HEK293 (cell line): ENCODE results near the gene DPH2.

Source experiments
- CTCF ChIA-PET: fragments of 350-600 bp; formaldehyde crosslinking; extraction: SDS; loops from one replicate; lab custom pipeline; 2021; ENCODE audit warnings: antibody characterized with exemption; lab: Yijun Ruan, JAX
- POLR2A ChIA-PET: fragments of 300-600 bp; formaldehyde crosslinking; extraction: SDS; loops from one replicate; lab custom pipeline; 2020; ENCODE audit warnings: antibody characterized with exemption, inconsistent platforms; lab: Yijun Ruan, JAX
- H3K27ac ChIP-seq: fragments of 200-500 bp; sonication (Bioruptor generic); 2 replicates; pipeline ENCODE4 v1.5.1; 2014; ENCODE audit warnings: low read depth, low read length, control low read depth, inconsistent platforms; ENCODE audit errors: extremely low read depth
- H3K36me3 ChIP-seq, 2 experiments: fragments of 200-500 bp in 1 of 2; sonication (Bioruptor generic) in 1 of 2; 1 replicate in 1 of 2; 2 replicates in 1 of 2; pipeline ENCODE4 v1.5.1; 2014 to 2017; ENCODE audit warnings: inconsistent platforms in 2 of 2, low read length in 2 of 2; ENCODE audit not compliant: control insufficient read depth in 2 of 2, insufficient read depth in 1 of 2
- H3K4me1 ChIP-seq: fragments of 200-500 bp; sonication (Bioruptor generic); 2 replicates; pipeline ENCODE4 v1.5.1; 2014; ENCODE audit warnings: mild to moderate bottlenecking, low read length, inconsistent platforms; ENCODE audit not compliant: control insufficient read depth, insufficient read depth
- H3K4me3 ChIP-seq: 2 replicates; pipeline ENCODE4 v1.5.1; 2011; ENCODE audit warnings: low read depth, mild to moderate bottlenecking, control low read depth, low read length, moderate library complexity
- H3K9me3 ChIP-seq: fragments of 200-500 bp; sonication (Bioruptor generic); 2 replicates; pipeline ENCODE4 v1.5.1; 2014; ENCODE audit warnings: low read depth, low read length, inconsistent platforms; ENCODE audit not compliant: control insufficient read depth, insufficient read depth
- ATF2 ChIP-seq: fragments of 450-650 bp; formaldehyde crosslinking; IDR thresholded peaks from 2 replicates; pipeline ENCODE4 v1.5.1; 2016; ENCODE audit warnings: missing biosample characterization, missing genetic modification characterization, low read depth
- EGR2 ChIP-seq: fragments of 450-650 bp; formaldehyde crosslinking; IDR thresholded peaks from 2 replicates; pipeline ENCODE4 v1.5.1; 2016; ENCODE audit warnings: low read depth, missing biosample characterization, missing genetic modification characterization
- KLF1 ChIP-seq: fragments of 450-650 bp; formaldehyde crosslinking; IDR thresholded peaks from 2 replicates; pipeline ENCODE4 v1.5.1; 2016; ENCODE audit warnings: missing biosample characterization, missing genetic modification characterization
- KLF17 ChIP-seq: fragments of 450-650 bp; formaldehyde crosslinking; IDR thresholded peaks from 2 replicates; pipeline ENCODE4 v1.5.1; 2016; ENCODE audit warnings: missing biosample characterization, missing genetic modification characterization
- PRDM1 ChIP-seq: fragments of 450-650 bp; formaldehyde crosslinking; IDR thresholded peaks from 2 replicates; pipeline ENCODE4; 2016; ENCODE audit warnings: missing biosample characterization, missing genetic modification characterization
- WT1 ChIP-seq: fragments of 450-650 bp; formaldehyde crosslinking; IDR thresholded peaks from 2 replicates; pipeline ENCODE4 v1.5.1; 2016; ENCODE audit warnings: missing biosample characterization, missing genetic modification characterization
- ZFHX2 ChIP-seq: fragments of 450-650 bp; formaldehyde crosslinking; conservative IDR thresholded peaks from 2 replicates; pipeline ENCODE4 v1.5.1; 2016; ENCODE audit warnings: missing biosample characterization, missing genetic modification characterization
- ZNF132 ChIP-seq: fragments of 450-650 bp; formaldehyde crosslinking; IDR thresholded peaks from 2 replicates; pipeline ENCODE4 v1.5.1; 2017; ENCODE audit warnings: missing biosample characterization, missing genetic modification characterization, borderline replicate concordance
- ZNF311 ChIP-seq: fragments of 450-650 bp; formaldehyde crosslinking; IDR thresholded peaks from 2 replicates; pipeline ENCODE4 v1.5.1; 2017; ENCODE audit warnings: missing biosample characterization, missing genetic modification characterization, borderline replicate concordance
- ZNF37A ChIP-seq: fragments of 450-650 bp; IDR thresholded peaks from 2 replicates; pipeline ENCODE4 v1.5.1; 2018; ENCODE audit warnings: missing biosample characterization, missing genetic modification characterization
- ZNF394 ChIP-seq: fragments of 450-650 bp; formaldehyde crosslinking; IDR thresholded peaks from 2 replicates; pipeline ENCODE4 v1.5.1; 2016; ENCODE audit warnings: missing biosample characterization, missing genetic modification characterization, mild to moderate bottlenecking, moderate library complexity, borderline replicate concordance
- ZNF398 ChIP-seq: fragments of 450-650 bp; formaldehyde crosslinking; IDR thresholded peaks from 2 replicates; pipeline ENCODE4 v1.5.1; 2017; ENCODE audit warnings: missing biosample characterization, missing genetic modification characterization
- ZNF423 ChIP-seq: fragments of 450-650 bp; formaldehyde crosslinking; IDR thresholded peaks from 2 replicates; pipeline ENCODE4 v1.5.1; 2016; ENCODE audit warnings: missing biosample characterization, missing genetic modification characterization
- ZNF433 ChIP-seq: fragments of 450-650 bp; formaldehyde crosslinking; IDR thresholded peaks from 2 replicates; pipeline ENCODE4 v1.5.1; 2016; ENCODE audit warnings: missing biosample characterization, missing genetic modification characterization, low read depth
- ZNF449 ChIP-seq: fragments of 450-650 bp; formaldehyde crosslinking; IDR thresholded peaks from 2 replicates; pipeline ENCODE4 v1.5.1; 2017; ENCODE audit warnings: missing biosample characterization, mild to moderate bottlenecking, missing genetic modification characterization, moderate library complexity
- ZNF548 ChIP-seq: fragments of 450-650 bp; formaldehyde crosslinking; IDR thresholded peaks from 2 replicates; pipeline ENCODE4 v1.5.1; 2016; ENCODE audit warnings: missing biosample characterization, missing genetic modification characterization
- ZNF555 ChIP-seq: fragments of 450-650 bp; formaldehyde crosslinking; conservative IDR thresholded peaks from 2 replicates; pipeline ENCODE4 v1.5.1; 2017; ENCODE audit warnings: missing biosample characterization, mild to moderate bottlenecking, missing genetic modification characterization, inconsistent platforms
- ZNF580 ChIP-seq: fragments of 450-650 bp; formaldehyde crosslinking; IDR thresholded peaks from 2 replicates; pipeline ENCODE4 v1.5.1; 2016; ENCODE audit warnings: missing biosample characterization, missing genetic modification characterization
- ZNF600 ChIP-seq: fragments of 450-650 bp; formaldehyde crosslinking; IDR thresholded peaks from 2 replicates; pipeline ENCODE4 v1.5.1; 2016; ENCODE audit warnings: missing biosample characterization, missing genetic modification characterization
- ZNF623 ChIP-seq: fragments of 450-650 bp; formaldehyde crosslinking; IDR thresholded peaks from 2 replicates; pipeline ENCODE4 v1.5.1; 2016; ENCODE audit warnings: missing biosample characterization, missing genetic modification characterization
- ZNF747 ChIP-seq: fragments of 450-650 bp; formaldehyde crosslinking; IDR thresholded peaks from 2 replicates; pipeline ENCODE4 v1.5.1; 2016; ENCODE audit warnings: missing biosample characterization, missing genetic modification characterization
- ZNF792 ChIP-seq: fragments of 450-650 bp; formaldehyde crosslinking; IDR thresholded peaks from 2 replicates; pipeline ENCODE4 v1.5.1; 2016; ENCODE audit warnings: missing biosample characterization, missing genetic modification characterization
- ZSCAN16 ChIP-seq: fragments of 450-650 bp; formaldehyde crosslinking; IDR thresholded peaks from 2 replicates; pipeline ENCODE4 v1.5.1; 2016; ENCODE audit warnings: missing biosample characterization, missing genetic modification characterization

The DPH2 gene

GRCh38 chr1:43982241-43982640 lies 12.4 kb downstream of the DPH2 start:
- Histone ChIP-seq H3K27ac (no peak overlapping the region), H3K4me1 (peaks cover 3% of the 10 kb centered on the region; the same call in 1 of the 2 replicates), H3K4me3 (no peak overlapping the region), H3K36me3 (peaks cover 5 to 80% of the 10 kb centered on the region in 2 experiments), H3K9me3 (no peaks in the 10 kb centered on the region)
- ChIA-PET CTCF (no interaction called here), POLR2A (no interaction called here)
- TF ChIP-seq ZNF394 (tag by site-specific recombination): no peak
- TF ChIP-seq ZNF311 (tag by site-specific recombination): no peak
- TF ChIP-seq ZNF555: no peak
- TF ChIP-seq EGR2: no peak
- no peak for TF ChIP-seq ZNF580

- no peak overlapping the region for H3K4me3 ChIP-seq
- TF ChIP-seq ZNF449 (tag by site-specific recombination) (no peak), ZNF37A (no peak), PRDM1 (peak; percentile 78; the same call in 1 of the 2 replicates), ATF2 (tag by site-specific recombination) (no peak), ZNF792 (tag by site-specific recombination) (no peak), ZNF600 (peak; percentile 83)
- ChIA-PET POLR2A (no interaction called here), CTCF (no interaction called here)
- peaks cover 0 to 80% of the 10 kb centered on the region in 2 experiments for H3K36me3 ChIP-seq
- H3K27ac ChIP-seq: no peak overlapping the region
- H3K4me1 ChIP-seq: peaks cover 3% of the 10 kb centered on the region; the same call in 1 of the 2 replicates
- H3K9me3 ChIP-seq: no peaks in the 10 kb centered on the region
Measured at GRCh38 chr1:43982808-43983207, 13.0 kb downstream of the DPH2 start.

- POLR2A ChIA-PET: interaction anchor here (1.5 kb wide), 1 partner anchor 8 kb away, joined by 6 read pairs; the partner anchor contains the start of gene ATP6V0B
- no peak overlapping the region for H3K27ac ChIP-seq
- H3K9me3 ChIP-seq: no peaks in the 10 kb centered on the region
- CTCF ChIA-PET: interaction anchor here (0.6 kb wide), 1 partner anchor 306 kb away, joined by 3 read pairs; no protein-coding TSS in a partner anchor
- H3K36me3 ChIP-seq: peaks cover 0 to 77% of the 10 kb centered on the region in 2 experiments; a peak in 2 of 3 replicates
- H3K4me1 ChIP-seq: peaks cover 3% of the 10 kb centered on the region; the same call in 1 of the 2 replicates
- H3K4me3 ChIP-seq: no peak overlapping the region
- TF ChIP-seq ZNF398: no peak
- TF ChIP-seq ZNF433 (tag by site-specific recombination): no peak
- TF ChIP-seq EGR2: peak; percentile 84
- TF ChIP-seq ZNF423 (tag by site-specific recombination): peak; percentile 74
- no peak for TF ChIP-seq ZNF132 (tag by site-specific recombination)
- peak; percentile 72 for TF ChIP-seq WT1 (tag by site-specific recombination)
- TF ChIP-seq KLF17 (tag by site-specific recombination): peak; percentile 74
- TF ChIP-seq ZNF548 (tag by site-specific recombination): peak; percentile 17; the same call in 1 of the 2 replicates
- TF ChIP-seq ZNF623: no peak
- TF ChIP-seq ZFHX2 (tag by site-specific recombination): peak; percentile 55
- TF ChIP-seq ZSCAN16 (tag by site-specific recombination): no peak
- peak; percentile 47; the same call in 1 of the 2 replicates for TF ChIP-seq KLF1 (tag by site-specific recombination)
- no peak for TF ChIP-seq ZNF747 (tag by site-specific recombination)
Measured at GRCh38 chr1:43983253-43983899, 13.6 kb downstream of the DPH2 start.
